ENCODE measurements around the gene BRINP3. TPM values are rescaled to one million over a fixed set of nuclear protein-coding genes. Genes with fewer than 3 reads are reported as not detected.

Gene BRINP3
- total RNA-seq, 1 donor from 2014 or later = not detected

GRCh38 chr1:190102757-190103326 lies 374.8 kb downstream of the BRINP3 start:
- TF ChIP-seq CTCF (IDR thresholded peaks at IDR 0.05; ENCODE audit: insufficient read depth, low read depth, low read length) = no peak
- Histone ChIP-seq H3K4me1 (ENCODE audit: insufficient read depth, low read length) (no peaks in the 10 kb centered on the region), H3K9me3 (ENCODE audit: insufficient read depth, low read depth, low read length) (no peaks in the 10 kb centered on the region), H3K27me3 (ENCODE audit: insufficient read depth, low read length) (no peaks in the 10 kb centered on the region), H4K20me1 (ENCODE audit: insufficient read depth, low read length) (no peaks in the 10 kb centered on the region), H3K4me3 (ENCODE audit: insufficient read depth, low read depth, low read length) (no peak overlapping the region), H3K9ac (ENCODE audit: low read length) (no peak overlapping the region), H3K36me3 (ENCODE audit: insufficient read depth, low read length) (no peaks in the 10 kb centered on the region), H3K79me2 (ENCODE audit: insufficient read depth, low read length) (no peaks in the 10 kb centered on the region), H3K27ac (ENCODE audit: low read depth, low read length) (no peak overlapping the region), H2AFZ (ENCODE audit: low read depth, low read length) (no peak overlapping the region), H3K4me2 (ENCODE audit: low read length) (no peak overlapping the region)
- DNase-seq (ENCODE audit: low read depth) (no peak), FAIRE-seq (no peak)
- H3K27ac Mint-ChIP-seq (ENCODE audit: unreplicated experiment) = no peak overlapping the region
- H3K4me1 Mint-ChIP-seq (ENCODE audit: low read depth, unreplicated experiment) = no peaks in the 10 kb centered on the region
- no peak overlapping the region for H3K4me3 Mint-ChIP-seq (ENCODE audit: unreplicated experiment)
- no peaks in the 10 kb centered on the region for H3K27me3 Mint-ChIP-seq (ENCODE audit: low read depth, unreplicated experiment)
- no peaks in the 10 kb centered on the region for H3K36me3 Mint-ChIP-seq (ENCODE audit: low read depth, unreplicated experiment)
- H3K9me3 Mint-ChIP-seq (ENCODE audit: unreplicated experiment) = no peaks in the 10 kb centered on the region

GRCh38 chr1:190101756-190102155 lies 375.9 kb downstream of the BRINP3 start:
- FAIRE-seq (no peak), DNase-seq (ENCODE audit: low read depth) (no peak)
- Histone ChIP-seq H3K4me2 (ENCODE audit: low read length) (no peak overlapping the region), H3K27ac (ENCODE audit: low read depth, low read length) (no peak overlapping the region), H3K9me3 (ENCODE audit: insufficient read depth, low read depth, low read length) (no peaks in the 10 kb centered on the region), H3K79me2 (ENCODE audit: insufficient read depth, low read length) (no peaks in the 10 kb centered on the region), H4K20me1 (ENCODE audit: insufficient read depth, low read length) (no peaks in the 10 kb centered on the region), H3K27me3 (ENCODE audit: insufficient read depth, low read length) (no peaks in the 10 kb centered on the region), H3K4me3 (ENCODE audit: insufficient read depth, low read depth, low read length) (no peak overlapping the region), H3K9ac (ENCODE audit: low read length) (no peak overlapping the region), H3K4me1 (ENCODE audit: insufficient read depth, low read length) (no peaks in the 10 kb centered on the region), H2AFZ (ENCODE audit: low read depth, low read length) (no peak overlapping the region), H3K36me3 (ENCODE audit: insufficient read depth, low read length) (no peaks in the 10 kb centered on the region)
- no peak for TF ChIP-seq CTCF (IDR thresholded peaks at IDR 0.05; ENCODE audit: insufficient read depth, low read depth, low read length)
- no peak for TF ChIP-seq EZH2 (IDR thresholded peaks at IDR 0.05; ENCODE audit: insufficient read depth, low read length)
- no peaks in the 10 kb centered on the region for H3K36me3 Mint-ChIP-seq (ENCODE audit: low read depth, unreplicated experiment)
- no peak overlapping the region for H3K4me3 Mint-ChIP-seq (ENCODE audit: unreplicated experiment)
- no peaks in the 10 kb centered on the region for H3K27me3 Mint-ChIP-seq (ENCODE audit: low read depth, unreplicated experiment)
- no peak overlapping the region for H3K27ac Mint-ChIP-seq (ENCODE audit: unreplicated experiment)
- no peaks in the 10 kb centered on the region for H3K4me1 Mint-ChIP-seq (ENCODE audit: low read depth, unreplicated experiment)
- H3K9me3 Mint-ChIP-seq (ENCODE audit: unreplicated experiment) = no peaks in the 10 kb centered on the region

GRCh38 chr1:190098756-190099155 lies 378.9 kb downstream of the BRINP3 start:
- H3K4me3 ChIP-seq (ENCODE audit: insufficient read depth, low read depth, low read length) = no peak overlapping the region
- H3K9me3 Mint-ChIP-seq (ENCODE audit: unreplicated experiment) = no peaks in the 10 kb centered on the region
- H3K4me1 ChIP-seq (ENCODE audit: insufficient read depth, low read length) = no peaks in the 10 kb centered on the region
- H3K9ac ChIP-seq (ENCODE audit: low read length) = no peak overlapping the region
- FAIRE-seq (no peak), DNase-seq (ENCODE audit: low read depth) (no peak)
- no peak overlapping the region for H3K4me2 ChIP-seq (ENCODE audit: low read length)
- H3K36me3 Mint-ChIP-seq (ENCODE audit: low read depth, unreplicated experiment) = no peaks in the 10 kb centered on the region
- no peaks in the 10 kb centered on the region for H3K27me3 ChIP-seq (ENCODE audit: insufficient read depth, low read length)
- no peak overlapping the region for H3K27ac Mint-ChIP-seq (ENCODE audit: unreplicated experiment)
- no peaks in the 10 kb centered on the region for H3K79me2 ChIP-seq (ENCODE audit: insufficient read depth, low read length)
- H3K36me3 ChIP-seq (ENCODE audit: insufficient read depth, low read length) = no peaks in the 10 kb centered on the region
- no peak overlapping the region for H2AFZ ChIP-seq (ENCODE audit: low read depth, low read length)
- H3K27me3 Mint-ChIP-seq (ENCODE audit: low read depth, unreplicated experiment) = no peaks in the 10 kb centered on the region
- no peaks in the 10 kb centered on the region for H3K4me1 Mint-ChIP-seq (ENCODE audit: low read depth, unreplicated experiment)
- H3K4me3 Mint-ChIP-seq (ENCODE audit: unreplicated experiment) = no peak overlapping the region
- no peaks in the 10 kb centered on the region for H3K9me3 ChIP-seq (ENCODE audit: insufficient read depth, low read depth, low read length)
- no peaks in the 10 kb centered on the region for H4K20me1 ChIP-seq (ENCODE audit: insufficient read depth, low read length)
- TF ChIP-seq EZH2 (IDR thresholded peaks at IDR 0.05; ENCODE audit: insufficient read depth, low read length) (no peak), CTCF (IDR thresholded peaks at IDR 0.05; ENCODE audit: insufficient read depth, low read depth, low read length) (no peak)
- no peak overlapping the region for H3K27ac ChIP-seq (ENCODE audit: low read depth, low read length)

Data from astrocyte (in vitro differentiated cells and primary cell).